GM12801 (cell line): Measurements from ENCODE around the gene ZER1.

Experiments used
- TF ChIP-seq, protein P1 (sequence below): IDR thresholded peaks from one replicate; pipeline ENCODE4 v1.5.1; 2011; ENCODE audit warnings: control low read depth; ENCODE audit not compliant: insufficient read length; ENCODE audit errors: extremely low read depth

Gene ZER1

DNA sequence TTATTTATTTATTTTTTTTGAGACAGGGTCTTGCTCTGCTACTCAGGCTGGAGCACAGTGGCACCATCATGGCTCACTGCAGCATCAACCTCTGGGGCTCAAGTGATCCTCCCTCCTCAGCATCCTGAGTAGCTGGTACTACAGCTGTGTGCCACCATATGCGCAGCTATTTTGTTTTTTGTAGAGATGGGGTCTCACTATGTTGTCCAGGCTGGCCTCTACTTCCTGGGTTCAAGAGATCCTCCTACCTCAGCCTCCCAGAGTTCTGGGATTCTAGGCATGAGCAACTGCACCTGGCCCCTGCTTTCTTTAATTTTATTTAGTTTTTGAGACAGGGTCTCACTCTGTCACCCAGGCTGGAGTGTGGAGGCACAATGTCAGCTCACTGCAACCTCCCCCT lies 28.3 kb downstream of the ZER1 start:
- TF ChIP-seq, protein P1, sequence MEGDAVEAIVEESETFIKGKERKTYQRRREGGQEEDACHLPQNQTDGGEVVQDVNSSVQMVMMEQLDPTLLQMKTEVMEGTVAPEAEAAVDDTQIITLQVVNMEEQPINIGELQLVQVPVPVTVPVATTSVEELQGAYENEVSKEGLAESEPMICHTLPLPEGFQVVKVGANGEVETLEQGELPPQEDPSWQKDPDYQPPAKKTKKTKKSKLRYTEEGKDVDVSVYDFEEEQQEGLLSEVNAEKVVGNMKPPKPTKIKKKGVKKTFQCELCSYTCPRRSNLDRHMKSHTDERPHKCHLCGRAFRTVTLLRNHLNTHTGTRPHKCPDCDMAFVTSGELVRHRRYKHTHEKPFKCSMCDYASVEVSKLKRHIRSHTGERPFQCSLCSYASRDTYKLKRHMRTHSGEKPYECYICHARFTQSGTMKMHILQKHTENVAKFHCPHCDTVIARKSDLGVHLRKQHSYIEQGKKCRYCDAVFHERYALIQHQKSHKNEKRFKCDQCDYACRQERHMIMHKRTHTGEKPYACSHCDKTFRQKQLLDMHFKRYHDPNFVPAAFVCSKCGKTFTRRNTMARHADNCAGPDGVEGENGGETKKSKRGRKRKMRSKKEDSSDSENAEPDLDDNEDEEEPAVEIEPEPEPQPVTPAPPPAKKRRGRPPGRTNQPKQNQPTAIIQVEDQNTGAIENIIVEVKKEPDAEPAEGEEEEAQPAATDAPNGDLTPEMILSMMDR = no peak

DNA sequence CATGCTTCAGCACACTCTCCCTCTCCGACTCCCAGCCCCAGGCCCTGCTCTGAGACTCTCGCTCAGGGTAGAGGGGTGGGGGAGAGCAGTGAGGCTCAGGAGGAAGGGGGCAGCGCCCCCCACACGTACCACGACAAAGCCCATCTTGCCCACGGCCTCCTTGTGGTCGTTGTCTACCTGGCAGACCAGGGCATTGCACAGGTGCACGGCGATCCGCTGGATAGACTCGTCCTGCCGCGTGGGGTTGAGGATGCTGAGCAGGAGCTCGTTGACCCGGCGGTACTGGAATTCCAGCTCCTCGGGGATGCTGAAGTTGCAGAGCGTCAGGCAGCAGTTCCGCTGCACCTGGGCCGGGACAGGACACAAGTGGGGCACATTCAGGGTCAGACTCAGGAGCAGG lies 29.3 kb downstream of the ZER1 start:
- TF ChIP-seq, protein P1 = no peak

DNA sequence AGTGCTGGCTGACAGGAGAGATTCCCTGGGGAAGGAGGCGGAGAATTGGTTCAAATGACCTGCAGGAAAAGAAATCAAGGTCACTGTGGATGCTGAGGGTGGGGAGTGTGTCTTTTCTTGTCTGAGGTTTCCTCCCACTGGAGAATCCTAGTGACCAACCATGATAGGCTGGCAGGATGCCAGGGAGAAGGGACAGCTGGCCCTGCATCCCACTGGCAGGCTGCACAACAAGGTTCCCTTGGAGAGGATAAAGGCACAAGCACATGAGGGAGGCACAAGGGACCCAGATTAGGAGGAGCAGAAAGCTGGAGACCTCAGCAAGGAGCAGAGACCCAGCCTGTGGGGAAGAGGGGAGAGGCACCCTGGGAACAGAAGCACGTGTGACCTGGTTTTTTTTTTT lies 36.4 kb downstream of the ZER1 start:
- TF ChIP-seq, protein P1 = no peak

DNA sequence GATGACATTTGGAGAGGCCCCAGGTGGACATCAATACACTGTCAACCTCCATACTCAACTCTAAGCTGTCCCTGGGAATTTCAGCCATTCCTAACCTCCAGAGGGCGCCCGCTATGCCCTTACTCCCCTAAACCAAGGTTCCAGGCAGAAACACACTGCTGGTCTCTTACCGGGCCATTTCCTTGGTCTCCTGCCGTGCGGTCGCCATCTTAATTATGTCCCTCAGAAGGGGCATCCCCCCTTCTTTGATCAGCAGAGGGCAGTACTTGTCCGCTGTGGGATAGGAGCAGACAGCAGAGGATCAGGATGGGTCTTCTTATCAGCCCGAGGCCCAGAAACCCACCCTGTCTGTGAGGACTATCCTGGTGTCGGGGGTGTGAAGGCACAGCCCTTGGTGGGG lies 38.5 kb downstream of the ZER1 start:
- TF ChIP-seq, protein P1 = no peak

DNA sequence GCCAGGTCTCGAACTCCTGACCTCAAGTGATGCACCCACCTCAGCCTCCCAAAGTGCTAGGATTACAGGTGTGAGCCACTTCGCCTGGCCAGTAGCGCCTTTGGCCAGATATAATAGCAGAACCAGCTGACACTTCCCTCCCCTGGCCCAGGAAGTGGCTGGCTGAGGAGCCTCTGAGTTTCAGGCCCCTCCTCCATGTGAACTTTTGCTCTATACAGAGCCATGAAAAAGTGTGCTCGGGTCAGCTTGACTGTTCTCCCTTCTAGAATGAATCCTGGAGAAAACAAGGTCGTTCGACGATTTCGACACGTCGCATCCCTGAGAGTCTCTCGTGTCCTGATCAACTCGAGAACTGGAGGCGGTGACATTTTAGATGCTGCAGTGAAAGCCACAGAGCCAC lies 39.2 kb downstream of the ZER1 start:
- TF ChIP-seq, protein P1 = no peak

DNA sequence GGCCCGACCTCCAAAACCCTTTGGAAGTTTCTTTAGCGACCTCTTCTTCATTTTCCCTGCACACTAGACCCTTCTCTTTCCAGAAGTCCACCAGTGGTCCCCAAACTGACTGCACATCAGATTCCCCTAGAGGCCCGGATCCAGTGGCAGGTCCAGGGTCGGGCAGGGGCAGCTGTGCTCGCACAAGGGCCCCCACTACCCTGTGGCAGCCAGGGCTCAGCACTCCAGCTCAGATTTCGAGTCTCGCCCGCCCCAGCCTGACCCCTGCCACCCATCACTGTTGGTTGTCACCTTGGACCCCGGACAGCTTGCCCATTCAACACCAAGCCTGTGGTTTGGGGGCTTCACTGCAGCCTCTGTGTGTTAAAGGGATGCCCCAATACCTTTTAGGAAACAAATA lies 40.0 kb downstream of the ZER1 start:
- TF ChIP-seq, protein P1 = no peak

DNA sequence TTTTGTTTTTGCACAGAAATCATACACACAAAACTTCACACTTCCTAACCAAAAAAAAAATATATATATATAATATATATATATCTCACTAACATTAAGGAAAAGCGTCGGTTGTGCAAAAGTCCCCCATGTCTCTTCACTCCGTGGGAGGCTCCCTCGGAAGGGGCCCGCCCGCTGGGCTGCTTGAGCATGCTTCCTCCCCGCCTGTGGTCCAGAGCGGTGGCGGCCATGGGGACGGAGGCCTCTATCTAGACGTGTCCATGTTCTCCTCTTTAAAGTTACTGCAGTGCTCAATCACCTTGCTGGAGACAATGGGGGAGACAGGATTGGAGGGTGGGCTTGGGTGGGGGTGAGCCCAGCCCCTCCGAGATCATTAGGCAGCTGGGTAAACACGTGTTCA lies 40.6 kb downstream of the ZER1 start:
- TF ChIP-seq, protein P1 = no peak
